H9 (cell line): ENCODE measurements around the gene NKPD1. TPM values are rescaled to one million over a fixed set of nuclear protein-coding genes. Genes with fewer than 3 reads are reported as not detected.

Experiments used
- DNase-seq: peaks from one replicate; pipeline ENCODE4 v3.0.0-alpha.2; 2017
- H2AFZ ChIP-seq: one replicate; pipeline ENCODE4 v1.6.1; 2013; ENCODE audit warnings: mild to moderate bottlenecking, low read length, control low read depth, moderate library complexity
- H2AK5ac ChIP-seq: 2 replicates; pipeline ENCODE4 v1.6.1; 2013; ENCODE audit warnings: low read length, control low read depth, mixed read lengths; ENCODE audit not compliant: insufficient read length
- H2BK120ac ChIP-seq: one replicate; pipeline ENCODE4 v1.6.1; 2013; ENCODE audit warnings: low read depth, mild to moderate bottlenecking, low read length, control low read depth, inconsistent platforms; ENCODE audit not compliant: poor library complexity, severe bottlenecking
- H2BK12ac ChIP-seq: 2 replicates; pipeline ENCODE4 v1.6.1; 2013; ENCODE audit warnings: low read length, control low read depth, mixed read lengths, low read depth; ENCODE audit not compliant: insufficient read length
- H2BK15ac ChIP-seq: 2 replicates; pipeline ENCODE4 v1.6.1; 2013; ENCODE audit warnings: low read depth, low read length, control low read depth
- H2BK20ac ChIP-seq: one replicate; pipeline ENCODE4 v1.6.1; 2013; ENCODE audit warnings: low read depth, mild to moderate bottlenecking, low read length, control low read depth, inconsistent platforms; ENCODE audit not compliant: poor library complexity, severe bottlenecking
- H2BK5ac ChIP-seq: 2 replicates; pipeline ENCODE4 v1.6.1; 2013; ENCODE audit warnings: low read length, control low read depth, mixed read lengths; ENCODE audit not compliant: insufficient read length
- H3K14ac ChIP-seq: 2 replicates; pipeline ENCODE4 v1.6.1; 2013; ENCODE audit warnings: low read length, control low read depth; ENCODE audit not compliant: insufficient read depth
- H3K18ac ChIP-seq: 2 replicates; pipeline ENCODE4 v1.6.1; 2013; ENCODE audit warnings: low read depth, mild to moderate bottlenecking, mixed read lengths, low read length, control low read depth; ENCODE audit not compliant: insufficient read length
- H3K23ac ChIP-seq: 2 replicates; pipeline ENCODE4 v1.6.1; 2013; ENCODE audit warnings: low read length, control low read depth, mixed read lengths, low read depth; ENCODE audit not compliant: insufficient read length
- H3K23me2 ChIP-seq: 2 replicates; pipeline ENCODE4 v1.6.1; 2013; ENCODE audit warnings: low read depth, mild to moderate bottlenecking, mixed read lengths, low read length, control low read depth; ENCODE audit not compliant: insufficient read length, poor library complexity, severe bottlenecking
- H3K27ac ChIP-seq: 2 replicates; pipeline ENCODE4 v1.5.1; 2013; ENCODE audit warnings: low read length, control low read depth, mixed read lengths, low read depth; ENCODE audit not compliant: insufficient read length
- H3K27me3 ChIP-seq: 2 replicates; pipeline ENCODE4 v1.6.1; 2013; ENCODE audit warnings: low read length, control low read depth, inconsistent platforms; ENCODE audit not compliant: insufficient read depth
- H3K4ac ChIP-seq: 2 replicates; pipeline ENCODE4 v1.6.1; 2013; ENCODE audit warnings: low read depth, mild to moderate bottlenecking, control low read depth, inconsistent platforms, low read length, moderate library complexity
- H3K4me1 ChIP-seq: 2 replicates; pipeline ENCODE4 v1.6.1; 2013; ENCODE audit warnings: low read length, control low read depth, inconsistent platforms; ENCODE audit not compliant: insufficient read depth
- H3K4me2 ChIP-seq: 2 replicates; pipeline ENCODE4 v1.6.1; 2013; ENCODE audit warnings: low read length, control low read depth, mixed read lengths; ENCODE audit not compliant: insufficient read length, insufficient read depth
- H3K56ac ChIP-seq: 2 replicates; pipeline ENCODE4 v1.6.1; 2013; ENCODE audit warnings: low read depth, mild to moderate bottlenecking, mixed read lengths, low read length, control low read depth; ENCODE audit not compliant: insufficient read length
- H3K79me1 ChIP-seq: 2 replicates; pipeline ENCODE4 v1.6.1; 2013; ENCODE audit warnings: low read depth, mild to moderate bottlenecking, moderate library complexity, low read length, control low read depth, inconsistent platforms; ENCODE audit not compliant: insufficient read depth, poor library complexity, severe bottlenecking
- H3K79me2 ChIP-seq: 2 replicates; pipeline ENCODE4 v1.6.1; 2013; ENCODE audit warnings: low read length, control low read depth, inconsistent platforms; ENCODE audit not compliant: insufficient read depth
- H3K9ac ChIP-seq: 2 replicates; pipeline ENCODE4 v1.6.1; 2013; ENCODE audit warnings: low read length, control low read depth, mixed read lengths; ENCODE audit not compliant: insufficient read length; ENCODE audit errors: extremely low read depth
- H3K9me3 ChIP-seq: one replicate; pipeline ENCODE4 v1.6.1; 2013; ENCODE audit warnings: low read depth, low read length, inconsistent platforms; ENCODE audit not compliant: control insufficient read depth
- H3T11ph ChIP-seq: one replicate; pipeline ENCODE4 v1.6.1; 2013; ENCODE audit warnings: mild to moderate bottlenecking, low read length, control low read depth, inconsistent platforms
- H4K20me1 ChIP-seq: one replicate; pipeline ENCODE4 v1.6.1; 2013; ENCODE audit not compliant: control insufficient read depth, insufficient read length, insufficient read depth
- H4K5ac ChIP-seq: 2 replicates; pipeline ENCODE4 v1.6.1; 2013; ENCODE audit warnings: low read depth, mild to moderate bottlenecking, mixed read lengths, low read length, control low read depth; ENCODE audit not compliant: insufficient read length
- H4K8ac ChIP-seq: replicated peaks from 2 replicates; pipeline ENCODE4 v1.6.1; 2013; ENCODE audit warnings: low read length, control low read depth, mixed read lengths, low read depth; ENCODE audit not compliant: insufficient read length
- H4K91ac ChIP-seq: 2 replicates; pipeline ENCODE4 v1.6.1; 2013; ENCODE audit warnings: low read depth, mild to moderate bottlenecking, moderate library complexity, mixed read lengths, low read length, control low read depth; ENCODE audit not compliant: insufficient read length
- H3K27ac Mint-ChIP-seq, 3 experiments: 2 replicates in 2 of 3; 3 replicates in 1 of 3; pipeline ENCODE4 v1.8.0; 2020 to 2021; ENCODE audit warnings: mixed read lengths in 3 of 3, mild to moderate bottlenecking in 1 of 3, moderate library complexity in 1 of 3
- H3K27me3 Mint-ChIP-seq: 2 replicates; pipeline ENCODE4 v1.8.0; 2021; ENCODE audit warnings: low read depth, mild to moderate bottlenecking, moderate library complexity, mixed read lengths
- H3K36me3 Mint-ChIP-seq, 3 experiments: 2 replicates in 2 of 3; 3 replicates in 1 of 3; pipeline ENCODE4 v1.8.0; 2020 to 2021; ENCODE audit warnings: low read depth in 3 of 3, mixed read lengths in 3 of 3; ENCODE audit not compliant: insufficient read depth in 1 of 3
- H3K4me1 Mint-ChIP-seq, 2 experiments: 2 replicates each; pipeline ENCODE4 v1.8.0; 2020; ENCODE audit warnings: mixed read lengths in 2 of 2
- H3K4me3 Mint-ChIP-seq, 2 experiments: 2 replicates in 1 of 2; 3 replicates in 1 of 2; pipeline ENCODE4 v1.8.0; 2020 to 2021; ENCODE audit warnings: mild to moderate bottlenecking in 2 of 2, mixed read lengths in 2 of 2, moderate library complexity in 1 of 2
- H3K9me3 Mint-ChIP-seq, 2 experiments: 2 replicates in 1 of 2; 3 replicates in 1 of 2; pipeline ENCODE4 v1.8.0; 2020; ENCODE audit warnings: mild to moderate bottlenecking in 2 of 2, mixed read lengths in 2 of 2, moderate library complexity in 1 of 2
- CTCF ChIP-seq: fragments of 200-600 bp; sonication (generic); conservative IDR thresholded peaks from 3 replicates; pipeline ENCODE4 v1.8.0; 2021; ENCODE audit warnings: antibody characterized with exemption, mild to moderate bottlenecking
- WGBS: extraction: QIAGEN DNeasy Blood & Tissue Kit; methylation state at CpG from one replicate; pipeline ENCODE4 v1.1.7; 2013; ENCODE audit warnings: missing lambda C conversion rate, low lambda C conversion rate, mixed read lengths; ENCODE audit not compliant: insufficient read length; ENCODE audit errors: extremely low coverage; 5-methylcytosine and 5-hydroxymethylcytosine counted together
- total RNA-seq: library from RNA; stranded (reverse); gene quantifications from 2 replicates; pipeline ENCODE4 v1.2.1, GENCODE V29; 2021

The NKPD1 gene
- total RNA-seq, 1 experiment from 2014 or later = 0.17 TPM

DNA sequence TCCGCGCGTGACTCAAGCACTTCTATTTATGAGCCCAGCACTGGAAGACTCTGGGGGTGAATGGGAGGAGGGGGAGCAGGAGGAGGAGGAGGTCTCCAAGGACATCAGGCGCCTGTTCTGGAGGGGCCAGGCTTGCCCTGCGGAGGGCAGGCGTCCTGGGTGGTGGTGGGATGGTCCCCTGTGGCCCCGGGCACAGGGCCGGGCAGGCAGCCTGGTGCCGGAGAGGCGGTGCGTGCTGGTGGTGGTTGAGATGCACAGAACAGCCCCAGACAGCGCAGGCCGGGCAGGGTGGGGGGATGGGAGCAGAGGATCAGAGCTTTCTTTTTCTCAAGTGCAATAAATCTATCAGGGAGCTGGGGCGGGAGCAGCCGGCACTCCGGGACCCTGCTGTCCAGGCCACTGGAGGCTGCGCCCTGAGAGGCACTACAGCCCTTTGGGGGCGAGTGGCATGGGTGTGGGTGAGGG lies 14.0 kb downstream of the NKPD1 start:
- H3K18ac ChIP-seq = no peak overlapping the region
- no peak overlapping the region for H3T11ph ChIP-seq
- H2BK5ac ChIP-seq = no peak overlapping the region
- H2BK15ac ChIP-seq = no peak overlapping the region
- H3K9ac ChIP-seq = no peak overlapping the region
- no peak overlapping the region for H4K5ac ChIP-seq
- Mint-ChIP-seq H3K27me3 (peaks cover 8% of the 10 kb centered on the region), H3K4me1 (0 out of 4 replicates have a peak, but pooled peaks cover 0 to 2% of the 10 kb centered on the region in 2 experiments), H3K36me3 (peaks cover 3 to 21% (median 16%) of the 10 kb centered on the region in 3 experiments; a peak in 6 of 7 replicates), H3K27ac (no peak overlapping the region), H3K4me3 (no peak overlapping the region), H3K9me3 (no peaks in the 10 kb centered on the region)
- H3K4me2 ChIP-seq = no peak overlapping the region
- no peak overlapping the region for H3K27ac ChIP-seq
- no peak overlapping the region for H4K8ac ChIP-seq
- H3K9me3 ChIP-seq = no peaks in the 10 kb centered on the region
- H2BK20ac ChIP-seq = no peak overlapping the region
- no peak overlapping the region for H3K56ac ChIP-seq
- H2BK120ac ChIP-seq = no peak overlapping the region
- no peak overlapping the region for H2AFZ ChIP-seq
- H4K20me1 ChIP-seq = no peaks in the 10 kb centered on the region
- TF ChIP-seq CTCF = no peak
- H2AK5ac ChIP-seq = no peak overlapping the region
- H3K4me1 ChIP-seq = no peaks in the 10 kb centered on the region
- H3K23me2 ChIP-seq = no peaks in the 10 kb centered on the region
- no peak for DNase-seq
- no peak overlapping the region for H3K23ac ChIP-seq
- H4K91ac ChIP-seq = no peak overlapping the region
- H3K14ac ChIP-seq = no peak overlapping the region
- no peak overlapping the region for H3K4ac ChIP-seq
- no peaks in the 10 kb centered on the region for H3K27me3 ChIP-seq
- H2BK12ac ChIP-seq = no peak overlapping the region
- WGBS = no CpG with 5 or more reads among the region's 18 CpGs
- H3K79me2 ChIP-seq = no peaks in the 10 kb centered on the region
- no peaks in the 10 kb centered on the region for H3K79me1 ChIP-seq
